Sigmoid colon (tissue), 3 donors: Measurements from ENCODE around the gene ACP7.

Source experiments
- CTCF ChIP-seq, 4 experiments: fragments of 450-650 bp in 3 of 4; fragments of 200-600 bp in 1 of 4; IDR thresholded peaks; one replicate each; pipeline ENCODE4 v1.5.1; 2016 to 2019; ENCODE audit warnings: antibody characterized with exemption in 4 of 4, mild to moderate bottlenecking in 3 of 4, moderate library complexity in 2 of 4
- POLR2A ChIP-seq, 2 donors: fragments of 450-650 bp; IDR thresholded peaks; one replicate each; pipeline ENCODE4 v1.6.1; 2016; ENCODE audit warnings: antibody characterized with exemption in 2 of 2, mild to moderate bottlenecking in 2 of 2, moderate library complexity in 2 of 2

- TF ChIP-seq CTCF (IDR thresholded peaks at IDR 0.05), result no peak
- TF ChIP-seq POLR2A (IDR thresholded peaks at IDR 0.05), result no peak
Measured at GRCh38 chr19:39109641-39110040, 25.5 kb downstream of the ACP7 start.
